ENCODE measurements around the gene WDR88. TPM values are rescaled to one million over a fixed set of nuclear protein-coding genes. Genes with fewer than 3 reads are reported as not detected.
"Not testable (repeated sequence)": the region's sequence is repeated elsewhere in the genome, so short reads cannot be mapped to it uniquely, and the experiment has no call there.

Gene WDR88
- total RNA-seq, 1 donor from 2014 or later = not detected

DNA sequence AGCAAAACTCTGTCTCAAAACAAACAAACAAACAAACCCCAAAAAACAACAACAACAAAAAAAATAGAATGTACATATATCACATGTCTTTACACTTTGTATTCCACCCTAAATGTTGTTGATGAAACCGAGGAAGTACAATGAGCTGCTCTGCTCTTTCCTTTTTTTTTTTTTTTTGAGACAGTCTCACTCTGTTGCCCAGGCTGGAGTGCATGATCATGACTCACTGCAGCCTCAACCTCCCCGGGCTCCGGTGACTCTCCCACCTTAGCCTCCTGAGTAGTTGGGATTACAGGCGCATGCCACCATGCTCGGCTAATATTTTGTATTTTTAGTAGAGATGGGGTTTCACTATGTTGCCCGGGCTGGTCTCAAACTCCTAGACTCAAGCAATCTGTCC is 31.6 kb downstream of the WDR88 start:
- no peak overlapping the region for H3K4me3 Mint-ChIP-seq
- H3K4me1 Mint-ChIP-seq = no peaks in the 10 kb centered on the region
- DNase-seq (ENCODE audit: low read depth, low spot score) = no peak
- H3K27ac Mint-ChIP-seq (ENCODE audit: unreplicated experiment) = no peak overlapping the region
- TF ChIP-seq, protein P1, sequence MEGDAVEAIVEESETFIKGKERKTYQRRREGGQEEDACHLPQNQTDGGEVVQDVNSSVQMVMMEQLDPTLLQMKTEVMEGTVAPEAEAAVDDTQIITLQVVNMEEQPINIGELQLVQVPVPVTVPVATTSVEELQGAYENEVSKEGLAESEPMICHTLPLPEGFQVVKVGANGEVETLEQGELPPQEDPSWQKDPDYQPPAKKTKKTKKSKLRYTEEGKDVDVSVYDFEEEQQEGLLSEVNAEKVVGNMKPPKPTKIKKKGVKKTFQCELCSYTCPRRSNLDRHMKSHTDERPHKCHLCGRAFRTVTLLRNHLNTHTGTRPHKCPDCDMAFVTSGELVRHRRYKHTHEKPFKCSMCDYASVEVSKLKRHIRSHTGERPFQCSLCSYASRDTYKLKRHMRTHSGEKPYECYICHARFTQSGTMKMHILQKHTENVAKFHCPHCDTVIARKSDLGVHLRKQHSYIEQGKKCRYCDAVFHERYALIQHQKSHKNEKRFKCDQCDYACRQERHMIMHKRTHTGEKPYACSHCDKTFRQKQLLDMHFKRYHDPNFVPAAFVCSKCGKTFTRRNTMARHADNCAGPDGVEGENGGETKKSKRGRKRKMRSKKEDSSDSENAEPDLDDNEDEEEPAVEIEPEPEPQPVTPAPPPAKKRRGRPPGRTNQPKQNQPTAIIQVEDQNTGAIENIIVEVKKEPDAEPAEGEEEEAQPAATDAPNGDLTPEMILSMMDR (conservative IDR thresholded peaks at IDR 0.05) = no peak
- no peaks in the 10 kb centered on the region for H3K27me3 Mint-ChIP-seq (ENCODE audit: low read depth)
- peaks cover 5% of the 10 kb centered on the region for H3K36me3 Mint-ChIP-seq (ENCODE audit: low read depth)
- H3K9me3 Mint-ChIP-seq = peaks cover 3% of the 10 kb centered on the region

DNA sequence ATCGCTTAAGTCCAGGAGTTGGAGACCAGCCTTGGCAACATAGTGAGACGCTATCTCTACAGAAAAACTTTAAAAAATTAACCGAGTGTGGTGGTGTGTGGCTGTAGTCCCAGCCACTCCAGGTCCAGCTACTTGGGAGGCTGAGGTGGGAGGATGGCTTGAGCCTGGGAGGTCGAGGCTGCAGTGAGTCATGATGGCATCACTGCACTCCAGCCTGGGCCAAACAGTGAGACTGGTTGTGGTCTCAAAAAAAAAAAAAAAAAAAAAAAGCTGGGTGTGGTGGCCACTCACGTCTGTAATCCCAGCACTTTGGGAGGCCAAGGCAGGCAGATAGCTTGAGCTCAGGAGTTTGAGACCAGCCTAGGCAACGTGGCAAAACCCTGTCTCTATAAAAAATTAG is 34.1 kb downstream of the WDR88 start:
- Mint-ChIP-seq H3K9me3 (peaks cover 11% of the 10 kb centered on the region), H3K27ac (ENCODE audit: unreplicated experiment) (peak overlapping the region; percentile 43), H3K36me3 (ENCODE audit: low read depth) (peaks cover 14% of the 10 kb centered on the region)
- H3K4me1 Mint-ChIP-seq; H3K27me3 Mint-ChIP-seq (ENCODE audit: low read depth); H3K4me3 Mint-ChIP-seq; DNase-seq (ENCODE audit: low read depth, low spot score): not testable (repeated sequence)

DNA sequence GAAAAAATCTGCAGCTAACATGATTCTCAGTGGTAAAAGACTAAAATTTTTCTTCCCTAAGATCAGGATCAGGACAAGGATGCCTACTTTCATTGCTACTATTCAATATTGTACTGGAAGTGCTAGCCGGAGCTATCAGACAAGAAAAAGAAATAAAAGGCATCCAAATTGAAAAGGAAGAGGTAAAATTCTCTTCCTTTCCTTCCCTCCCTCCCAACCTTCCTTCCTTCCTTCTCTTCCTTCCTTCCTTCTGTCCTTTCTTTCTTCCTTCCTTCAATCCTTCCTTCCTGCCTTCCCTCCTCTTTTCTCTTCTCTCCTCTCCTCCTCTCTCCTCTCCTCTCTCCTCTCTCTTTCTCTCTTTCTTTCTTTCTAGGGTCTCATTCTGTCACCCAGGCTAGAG is 35.5 kb downstream of the WDR88 start:
- DNase-seq (ENCODE audit: low read depth, low spot score) = no peak
- Mint-ChIP-seq H3K4me1 (peaks cover 11% of the 10 kb centered on the region), H3K27me3 (ENCODE audit: low read depth) (no peaks in the 10 kb centered on the region), H3K36me3 (ENCODE audit: low read depth) (peaks cover 16% of the 10 kb centered on the region), H3K4me3 (no peak overlapping the region), H3K27ac (ENCODE audit: unreplicated experiment) (no peak overlapping the region), H3K9me3 (peaks cover 11% of the 10 kb centered on the region)
- TF ChIP-seq, protein P1 (conservative IDR thresholded peaks at IDR 0.05) = no peak

DNA sequence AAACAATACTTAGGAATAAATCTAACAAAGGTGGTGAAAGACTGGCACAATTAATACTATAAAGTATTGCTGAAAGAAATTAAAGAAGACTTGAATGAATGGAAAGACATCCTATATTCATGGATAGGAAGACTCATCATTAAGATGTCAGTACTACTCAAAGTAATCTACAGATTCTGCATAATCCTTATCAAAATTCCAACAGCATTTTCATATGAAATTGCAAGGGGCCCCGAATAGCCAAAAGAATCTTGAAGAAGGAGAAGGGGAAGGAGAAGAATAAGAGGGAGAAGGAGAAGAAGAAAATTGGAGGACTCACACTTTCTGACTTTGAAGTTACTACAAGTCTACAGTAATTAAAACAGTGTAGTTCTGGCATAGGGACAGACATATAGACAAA is 36.6 kb downstream of the WDR88 start:
- DNase-seq (ENCODE audit: low read depth, low spot score) = no peak
- Mint-ChIP-seq H3K4me3 (no peak overlapping the region), H3K9me3 (peaks cover 11% of the 10 kb centered on the region), H3K36me3 (ENCODE audit: low read depth) (peaks cover 16% of the 10 kb centered on the region), H3K27ac (ENCODE audit: unreplicated experiment) (no peak overlapping the region), H3K4me1 (peaks cover 14% of the 10 kb centered on the region), H3K27me3 (ENCODE audit: low read depth) (no peaks in the 10 kb centered on the region)
- TF ChIP-seq, protein P1 (conservative IDR thresholded peaks at IDR 0.05) = no peak

DNA sequence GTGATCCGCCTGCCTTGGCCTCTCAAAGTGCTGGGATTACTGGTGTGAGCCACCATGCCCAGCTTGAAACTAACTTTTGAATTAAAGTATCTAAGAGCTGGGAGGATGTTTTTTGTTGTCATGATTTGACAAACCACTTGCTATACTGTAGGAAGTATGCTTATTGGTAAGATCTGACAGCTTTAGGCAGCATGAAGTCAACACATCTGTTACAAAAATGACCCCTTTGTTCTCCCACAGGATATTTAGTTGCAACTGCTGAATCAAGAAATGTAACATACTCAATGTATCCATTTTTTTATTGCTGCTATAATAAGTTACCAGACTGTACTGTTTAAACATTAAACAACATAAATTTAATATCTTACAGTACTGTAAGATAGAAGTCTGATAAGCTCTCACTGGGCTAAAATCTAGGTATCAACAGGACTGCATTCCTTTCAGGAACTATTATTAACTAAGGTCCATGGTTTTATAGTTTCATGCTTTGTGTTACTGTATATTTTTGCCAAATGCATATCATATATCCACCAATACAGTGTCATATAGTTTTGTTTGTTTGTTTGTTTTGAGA is 39.4 kb downstream of the WDR88 start:
- DNase-seq (ENCODE audit: low read depth, low spot score) = no peak
- TF ChIP-seq, protein P1 (conservative IDR thresholded peaks at IDR 0.05) = no peak
- no peak overlapping the region for H3K27ac Mint-ChIP-seq (ENCODE audit: unreplicated experiment)
- H3K9me3 Mint-ChIP-seq = peaks cover 11% of the 10 kb centered on the region
- H3K27me3 Mint-ChIP-seq (ENCODE audit: low read depth) = peaks cover 3% of the 10 kb centered on the region
- H3K4me3 Mint-ChIP-seq = no peak overlapping the region
- peaks cover 26% of the 10 kb centered on the region for H3K4me1 Mint-ChIP-seq
- H3K36me3 Mint-ChIP-seq (ENCODE audit: low read depth) = peaks cover 16% of the 10 kb centered on the region

DNA sequence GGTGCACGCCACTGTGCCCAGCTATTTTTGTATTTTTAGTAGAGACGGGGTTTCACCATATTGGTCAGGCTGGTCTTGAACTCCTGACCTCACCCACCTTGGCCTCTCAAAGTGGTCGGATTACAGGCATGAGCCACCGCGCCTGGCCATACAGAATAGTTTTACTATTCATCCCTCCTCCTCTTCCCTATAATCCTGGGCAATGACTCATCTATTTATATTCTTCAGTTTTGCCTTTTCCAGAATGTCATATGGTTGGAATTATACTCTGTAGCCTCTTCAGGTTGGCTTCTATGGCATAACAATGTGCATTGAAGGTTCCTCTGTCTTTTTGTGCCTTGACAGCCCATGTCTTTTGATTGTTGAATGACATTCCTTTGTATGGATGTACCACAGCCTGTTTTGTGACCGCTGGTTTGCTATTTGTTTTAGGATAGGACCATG is 40.0 kb downstream of the WDR88 start:
- H3K27me3 Mint-ChIP-seq (ENCODE audit: low read depth) = peaks cover 6% of the 10 kb centered on the region
- TF ChIP-seq, protein P1 (conservative IDR thresholded peaks at IDR 0.05) = no peak
- H3K9me3 Mint-ChIP-seq = peaks cover 14% of the 10 kb centered on the region
- no peak for DNase-seq (ENCODE audit: low read depth, low spot score)
- H3K36me3 Mint-ChIP-seq (ENCODE audit: low read depth) = peaks cover 19% of the 10 kb centered on the region
- no peak overlapping the region for H3K27ac Mint-ChIP-seq (ENCODE audit: unreplicated experiment)
- peaks cover 30% of the 10 kb centered on the region for H3K4me1 Mint-ChIP-seq
- no peak overlapping the region for H3K4me3 Mint-ChIP-seq

All from neural crest cell (in vitro differentiated cells).